Bronchial epithelial cell (primary cell): ENCODE measurements around the gene OR51G1. TPM values are rescaled to one million over a fixed set of nuclear protein-coding genes. Genes with fewer than 3 reads are reported as not detected.

Experiments
- DNase-seq: peaks from one replicate; pipeline ENCODE4 v3.0.0-alpha.2; 2010; ENCODE audit warnings: low read depth
- FAIRE-seq: peaks from 2 replicates; lab custom pipeline; 2011; peaks lifted over from hg19 to GRCh38; lab: Jason Lieb, UNC
- H3K27me3 ChIP-seq: 2 replicates; pipeline ENCODE4 v1.5.1; 2011; ENCODE audit warnings: low read length; ENCODE audit not compliant: control insufficient read depth, insufficient read depth
- H3K36me3 ChIP-seq: 2 replicates; pipeline ENCODE4 v1.5.1; 2011; ENCODE audit warnings: low read length; ENCODE audit not compliant: control insufficient read depth, insufficient read depth
- H3K4me3 ChIP-seq: 2 replicates; pipeline ENCODE4 v1.5.1; 2011; ENCODE audit warnings: mild to moderate bottlenecking, low read depth, low read length, control low read depth
- CTCF ChIP-seq: IDR thresholded peaks from 2 replicates; pipeline ENCODE4 v1.5.1; 2011; ENCODE audit warnings: mild to moderate bottlenecking, moderate library complexity, low read length, control low read depth, inconsistent platforms; ENCODE audit not compliant: insufficient read depth, severe bottlenecking
- total RNA-seq: library from RNA; depleted of rRNA; stranded (reverse); fragments of >200 nt; gene quantifications from 2 replicates; pipeline ENCODE4 v1.2.1, GENCODE V29; 2014

OR51G1 gene
- total RNA-seq, 1 donor from 2014 or later: not detected

- no peaks in the 10 kb centered on the region for H3K27me3 ChIP-seq
- no peak overlapping the region for H3K4me3 ChIP-seq
- no peak for TF ChIP-seq CTCF
- DNase-seq (no peak), FAIRE-seq (no peak)
- H3K36me3 ChIP-seq: no peaks in the 10 kb centered on the region
These were observed 39.8 kb downstream of the OR51G1 start for GRCh38 chr11:4884361-4884760.

- Histone ChIP-seq H3K27me3 (no peaks in the 10 kb centered on the region), H3K36me3 (no peaks in the 10 kb centered on the region), H3K4me3 (no peak overlapping the region)
- TF ChIP-seq CTCF: no peak
- DNase-seq (no peak), FAIRE-seq (no peak)
These were observed 41.6 kb downstream of the OR51G1 start for GRCh38 chr11:4882543-4882942.

- TF ChIP-seq CTCF: no peak
- Histone ChIP-seq H3K27me3 (no peaks in the 10 kb centered on the region), H3K36me3 (no peaks in the 10 kb centered on the region), H3K4me3 (no peak within 1 kb of the TSS)
- DNase-seq (no peak), FAIRE-seq (peak; percentile 52)
These were observed 42.2 kb downstream of the OR51G1 start, which contains the start of gene OR51T1 for GRCh38 chr11:4881860-4882500. Gene OR51T1 (plus strand): TSS chr11:4881900. CDS start chr11:4881900, 0 bp downstream.

GRCh38 chr11:4881188-4881587, 43.0 kb downstream of the OR51G1 start:
- no peaks in the 10 kb centered on the region for H3K27me3 ChIP-seq
- FAIRE-seq: no peak
- no peak for DNase-seq
- TF ChIP-seq CTCF: no peak
- no peak overlapping the region for H3K4me3 ChIP-seq
- no peaks in the 10 kb centered on the region for H3K36me3 ChIP-seq

Other genes starting within 250 kb of the OR51G1 start
- not detected in 2 replicates for gene OR51E2, start 226.5 kb downstream of the OR51G1 start, total RNA-seq
- gene MMP26, start 219.6 kb downstream of the OR51G1 start, total RNA-seq: not detected in 2 replicates
- gene OR51F1, start 154.4 kb downstream of the OR51G1 start, total RNA-seq: not detected in 2 replicates
- gene OR52R1, start 120.0 kb downstream of the OR51G1 start, total RNA-seq: not detected in 2 replicates
- not detected in 2 replicates for gene OR51F2, start 103.0 kb downstream of the OR51G1 start, total RNA-seq
- gene OR51S1, start 75.1 kb downstream of the OR51G1 start, total RNA-seq: not detected in 2 replicates
- gene OR51T1, start 42.4 kb downstream of the OR51G1 start, total RNA-seq: not detected in 2 replicates
- gene OR51A7, start 20.6 kb downstream of the OR51G1 start, total RNA-seq: not detected in 2 replicates
- gene OR51G2, start 5.0 kb downstream of the OR51G1 start, total RNA-seq: not detected in 2 replicates
- gene OR51A4, start 23.3 kb upstream of the OR51G1 start, total RNA-seq: not detected in 2 replicates
- not detected in 2 replicates for gene OR51A2, start 31.4 kb upstream of the OR51G1 start, total RNA-seq
- not detected in 2 replicates for gene OR51L1, start 70.5 kb upstream of the OR51G1 start, total RNA-seq
- gene OR52J3, start 122.2 kb upstream of the OR51G1 start, total RNA-seq: not detected in 2 replicates
- not detected in 2 replicates for gene OR52E2, start 135.3 kb upstream of the OR51G1 start, total RNA-seq
- gene OR52E1, start 145.2 kb upstream of the OR51G1 start, total RNA-seq: not detected in 2 replicates
- not detected in 2 replicates for gene OR52A5, start 214.0 kb upstream of the OR51G1 start, total RNA-seq
- gene OR52A1, start 230.4 kb upstream of the OR51G1 start, total RNA-seq: not detected in 2 replicates